H1 (cell line): ENCODE data around the gene KCNMA1. TPM values are rescaled to one million over a fixed set of nuclear protein-coding genes. Genes with fewer than 3 reads are reported as not detected.

Experiments
- CTCF ChIA-PET: fragments of 300-600 bp; sonication (Branson Sonifier 250); formaldehyde crosslinking; loops from one replicate; lab custom pipeline; 2021; ENCODE audit not compliant: partially characterized antibody; lab: Charles Lee
- POLR2A ChIA-PET: fragments of 300-600 bp; sonication (Branson Sonifier 250); formaldehyde crosslinking; loops from one replicate; lab custom pipeline; 2021; ENCODE audit warnings: inconsistent platforms; ENCODE audit not compliant: partially characterized antibody; lab: Charles Lee
- DNase-seq, 2 experiments: peaks; one replicate each; pipeline versions ENCODE4 v3.0.0 to v3.0.0-alpha.2; 2010 to 2022; ENCODE audit warnings: low spot score in 2 of 2, low read depth in 1 of 2, mixed read lengths in 1 of 2
- FAIRE-seq: peaks from 2 replicates; lab custom pipeline; 2011; peaks lifted over from hg19 to GRCh38; lab: Jason Lieb, UNC
- H2AFZ ChIP-seq: 2 replicates; pipeline ENCODE4 v1.8.1; 2012; ENCODE audit warnings: low read length, inconsistent platforms
- H2AK5ac ChIP-seq: 2 replicates; pipeline ENCODE4 v1.6.1; 2013; ENCODE audit warnings: low read depth, low read length
- H2BK120ac ChIP-seq: replicated peaks from 2 replicates; pipeline ENCODE3; 2013; ENCODE audit warnings: low read depth, low read length, inconsistent platforms
- H2BK12ac ChIP-seq: 2 replicates; pipeline ENCODE4 v1.6.1; 2013; ENCODE audit warnings: low read depth, low read length
- H2BK15ac ChIP-seq: 2 replicates; pipeline ENCODE4 v1.6.1; 2013; ENCODE audit warnings: low read length
- H2BK20ac ChIP-seq: 2 replicates; pipeline ENCODE4 v1.6.1; 2013; ENCODE audit warnings: low read length
- H2BK5ac ChIP-seq: 2 replicates; pipeline ENCODE4 v1.6.1; 2013; ENCODE audit warnings: low read depth, low read length
- H3K14ac ChIP-seq: 2 replicates; pipeline ENCODE4 v1.6.1; 2013; ENCODE audit warnings: inconsistent platforms; ENCODE audit not compliant: insufficient read length
- H3K18ac ChIP-seq: 2 replicates; pipeline ENCODE4 v1.6.1; 2013; ENCODE audit warnings: low read length; ENCODE audit errors: extremely low read depth
- H3K23ac ChIP-seq: 2 replicates; pipeline ENCODE4 v1.6.1; 2013; ENCODE audit warnings: inconsistent platforms; ENCODE audit not compliant: insufficient read length
- H3K23me2 ChIP-seq: 2 replicates; pipeline ENCODE4 v1.6.1; 2013; ENCODE audit warnings: low read depth, low read length
- H3K27ac ChIP-seq: 2 replicates; pipeline ENCODE4 v1.6.1; 2011; ENCODE audit warnings: low read depth, low read length, inconsistent platforms
- H3K27me3 ChIP-seq, 4 experiments: replicated peaks in 1 of 4; 1 replicate in 1 of 4; 2 replicates in 3 of 4; pipeline versions ENCODE4 v1.6.1 to v1.8.1; 2011 to 2013; ENCODE audit warnings: low read length in 3 of 4, mild to moderate bottlenecking in 3 of 4, inconsistent platforms in 2 of 4, mixed read lengths in 2 of 4, moderate library complexity in 1 of 4; ENCODE audit not compliant: control insufficient read depth in 3 of 4, insufficient read depth in 3 of 4; ENCODE audit errors: extremely low read depth in 1 of 4
- H3K36me3 ChIP-seq, 4 experiments: 2 replicates each; pipeline versions ENCODE4 v1.6.1 to v1.8.1; 2011 to 2013; ENCODE audit warnings: mild to moderate bottlenecking in 4 of 4, low read length in 3 of 4, moderate library complexity in 2 of 4, control low read depth in 1 of 4, inconsistent platforms in 1 of 4; ENCODE audit not compliant: insufficient read depth in 4 of 4, control insufficient read depth in 2 of 4
- H3K4ac ChIP-seq: replicated peaks from 2 replicates; pipeline ENCODE3; 2013; ENCODE audit warnings: low read length, low read depth, mixed read lengths, inconsistent platforms; ENCODE audit not compliant: insufficient read length
- H3K4me1 ChIP-seq, 4 experiments: replicated peaks in 1 of 4; 1 replicate in 1 of 4; 2 replicates in 3 of 4; pipeline versions ENCODE4 v1.6.1 to v1.8.1; 2011 to 2013; ENCODE audit warnings: low read length in 3 of 4, inconsistent platforms in 2 of 4, mixed read lengths in 1 of 4; ENCODE audit not compliant: insufficient read depth in 4 of 4, control insufficient read depth in 3 of 4
- H3K4me2 ChIP-seq, 2 experiments: 2 replicates each; pipeline versions ENCODE4 v1.6.1 to v1.8.1; 2011 to 2013; ENCODE audit warnings: low read depth in 2 of 2, low read length in 2 of 2, control low read depth in 1 of 2, inconsistent platforms in 1 of 2, mild to moderate bottlenecking in 1 of 2; ENCODE audit not compliant: insufficient read depth in 1 of 2
- H3K4me3 ChIP-seq, 4 experiments: fragments of 200-600, 300-600 bp in 1 of 4; sonication (generic), shearing (Covaris generic), sonication (Bioruptor Twin) in 1 of 4; 2 replicates each; pipeline versions ENCODE4 v1.5.1 to v1.8.1; 2011 to 2016; ENCODE audit warnings: low read length in 4 of 4, low read depth in 3 of 4, control low read depth in 2 of 4, inconsistent platforms in 2 of 4, mild to moderate bottlenecking in 2 of 4, mixed read lengths in 1 of 4, moderate library complexity in 1 of 4; ENCODE audit not compliant: insufficient read depth in 2 of 4; ENCODE audit errors: extremely low read depth in 1 of 4
- H3K56ac ChIP-seq: replicated peaks from 2 replicates; pipeline ENCODE3; 2013; ENCODE audit warnings: low read depth, mild to moderate bottlenecking, mixed read lengths, low read length, inconsistent platforms; ENCODE audit not compliant: insufficient read length
- H3K79me1 ChIP-seq: 2 replicates; pipeline ENCODE4 v1.6.1; 2013; ENCODE audit warnings: low read depth, low read length, control low read depth
- H3K79me2 ChIP-seq, 2 experiments: 2 replicates each; pipeline versions ENCODE4 v1.6.1 to v1.8.1; 2012 to 2013; ENCODE audit warnings: low read length in 2 of 2, mild to moderate bottlenecking in 2 of 2, inconsistent platforms in 1 of 2; ENCODE audit not compliant: insufficient read depth in 2 of 2, control insufficient read depth in 1 of 2
- H3K9ac ChIP-seq, 4 experiments: replicated peaks in 1 of 4; 1 replicate in 1 of 4; 2 replicates in 3 of 4; pipeline versions ENCODE4 v1.6.1 to v1.8.1; 2011 to 2013; ENCODE audit warnings: low read depth in 3 of 4, low read length in 3 of 4, control low read depth in 2 of 4, mild to moderate bottlenecking in 2 of 4, moderate library complexity in 2 of 4, inconsistent platforms in 1 of 4; ENCODE audit errors: extremely low read depth in 1 of 4
- H3K9me3 ChIP-seq, 2 experiments: 2 replicates each; pipeline versions ENCODE4 v1.6.1 to v1.8.1; 2012 to 2013; ENCODE audit warnings: mild to moderate bottlenecking in 2 of 2, moderate library complexity in 2 of 2, control low read depth in 1 of 2, inconsistent platforms in 1 of 2, low read depth in 1 of 2, low read length in 1 of 2, mixed read lengths in 1 of 2; ENCODE audit not compliant: insufficient read depth in 2 of 2
- H4K20me1 ChIP-seq, 2 experiments: replicated peaks in 1 of 2; 2 replicates each; pipeline versions ENCODE3 to v1.8.1; 2011 to 2013; ENCODE audit warnings: inconsistent platforms in 2 of 2, low read length in 2 of 2, mild to moderate bottlenecking in 1 of 2; ENCODE audit not compliant: insufficient read depth in 2 of 2, control insufficient read depth in 1 of 2
- H4K5ac ChIP-seq: 2 replicates; pipeline ENCODE4 v1.6.1; 2013; ENCODE audit warnings: low read length, low read depth, mixed read lengths, inconsistent platforms; ENCODE audit not compliant: insufficient read length
- H4K8ac ChIP-seq: 2 replicates; pipeline ENCODE4 v1.8.0; 2013; ENCODE audit warnings: mild to moderate bottlenecking, moderate library complexity, low read length, inconsistent platforms; ENCODE audit not compliant: insufficient read depth; ENCODE audit errors: extremely low read depth
- H4K91ac ChIP-seq: replicated peaks from 2 replicates; pipeline ENCODE3; 2013; ENCODE audit warnings: low read length, mixed read lengths, inconsistent platforms; ENCODE audit not compliant: insufficient read length
- ASH2L ChIP-seq: fragments of 200-600, 300-600 bp; sonication (generic); IDR thresholded peaks from one replicate; pipeline ENCODE4 v1.7.1; 2017; ENCODE audit warnings: low read length
- BACH1 ChIP-seq: IDR thresholded peaks from 2 replicates; pipeline ENCODE4 v1.6.1; 2012; ENCODE audit warnings: low read length, improper control_type of control experiment
- BRCA1 ChIP-seq: IDR thresholded peaks from 2 replicates; pipeline ENCODE4 v1.6.1; 2012; ENCODE audit warnings: low read depth, low read length, improper control_type of control experiment
- EZH2 ChIP-seq: fragments of 200-600 bp; sonication (generic); IDR thresholded peaks from 2 replicates; pipeline ENCODE4 v1.7.1; 2012; ENCODE audit warnings: low read depth, mild to moderate bottlenecking, moderate library complexity, low read length, inconsistent platforms; ENCODE audit not compliant: severe bottlenecking
- HDAC2 ChIP-seq, 2 experiments: fragments of 300-600 bp in 1 of 2; sonication (generic) in 1 of 2; IDR thresholded peaks; 2 replicates each; pipeline ENCODE4 v1.6.1; 2011 to 2012; ENCODE audit warnings: low read depth in 2 of 2, low read length in 2 of 2, mild to moderate bottlenecking in 2 of 2, moderate library complexity in 2 of 2, borderline replicate concordance in 1 of 2, inconsistent platforms in 1 of 2
- RFX5 ChIP-seq: IDR thresholded peaks from 2 replicates; pipeline ENCODE4 v1.6.1; 2011; ENCODE audit warnings: low read depth, low read length, improper control_type of control experiment, borderline replicate concordance
- SAP30 ChIP-seq: fragments of 300-600 bp; sonication (generic); IDR thresholded peaks from 2 replicates; pipeline ENCODE4 v1.7.1; 2012; ENCODE audit warnings: low read length, moderate library complexity, mild to moderate bottlenecking, inconsistent platforms; ENCODE audit not compliant: insufficient read depth, insufficient replicate concordance
- SP1 ChIP-seq: IDR thresholded peaks from 2 replicates; pipeline ENCODE4 v1.6.1; 2011; ENCODE audit warnings: low read depth, low read length
- SP2 ChIP-seq: IDR thresholded peaks from 2 replicates; pipeline ENCODE4 v1.6.1; 2012; ENCODE audit warnings: mild to moderate bottlenecking, low read length, inconsistent platforms
- SUZ12 ChIP-seq: fragments of 200-600 bp; sonication (generic); IDR thresholded peaks from 2 replicates; pipeline ENCODE4 v1.6.1; 2012; ENCODE audit warnings: mild to moderate bottlenecking, inconsistent platforms, low read length, moderate library complexity, mixed read lengths
- TBP ChIP-seq: IDR thresholded peaks from 2 replicates; pipeline ENCODE4 v1.6.1; 2011; ENCODE audit warnings: low read depth, low read length, improper control_type of control experiment
- TCF12 ChIP-seq: IDR thresholded peaks from 2 replicates; pipeline ENCODE4 v1.6.1; 2011; ENCODE audit warnings: low read depth, mild to moderate bottlenecking, low read length
- YY1 ChIP-seq: IDR thresholded peaks from 2 replicates; pipeline ENCODE4 v1.6.1; 2011; ENCODE audit warnings: low read depth, mild to moderate bottlenecking, low read length
- ZNF274 ChIP-seq: IDR thresholded peaks from 2 replicates; pipeline ENCODE4 v1.7.0; 2012; ENCODE audit warnings: low read length, borderline replicate concordance; ENCODE audit errors: extremely low read depth
- WGBS, 2 experiments: shearing (Covaris generic) in 1 of 2; methylation state at CpG; one replicate each; pipeline versions ENCODE4 v1.1.6 to v1.1.7; 2013 to 2015; ENCODE audit warnings: low lambda C conversion rate in 2 of 2, mixed read lengths in 2 of 2, inconsistent platforms in 1 of 2, low coverage in 1 of 2, missing lambda C conversion rate in 1 of 2; ENCODE audit not compliant: insufficient replicate concordance in 2 of 2, insufficient coverage in 1 of 2, insufficient read length in 1 of 2; ENCODE audit errors: extremely low coverage in 1 of 2, missing lambda C conversion rate in 1 of 2; 5-methylcytosine and 5-hydroxymethylcytosine counted together
- polyA plus RNA-seq, 7 experiments: library from polyadenylated mRNA; depleted of rRNA in 3 of 7; stranded (reverse) in 5 of 7; unstranded in 2 of 7; fragments of >200 nt in 5 of 7; fragments of 200-250 nt in 2 of 7; gene quantifications; 1 replicate in 5 of 7; 2 replicates in 1 of 7; 4 replicates in 1 of 7; pipeline versions ENCODE4 v1.2.1 to v1.2.3, GENCODE V29; 2011 to 2013; ENCODE audit warnings: missing spikeins in 2 of 7, mixed read lengths in 2 of 7
- total RNA-seq: library from RNA; stranded (reverse); fragmentation: NEBNext Ultra II Directional; extraction: Animal tissue kit (Norgen Biotek cat#: 25700); gene quantifications from 2 replicates; pipeline ENCODE4 v1.2.1, GENCODE V29; 2021

KCNMA1 gene
- total and polyA plus RNA-seq, 2 of the 8 experiments (the other 6 are each of a cell fraction or from before 2014, with no cell fraction given), result 10.2 to 11.1 TPM

- Histone ChIP-seq H3K23ac (no peak overlapping the region), H2BK120ac (no peak overlapping the region), H4K91ac (no peak overlapping the region), H4K20me1 (no peaks in the 10 kb centered on the region), H3K9ac (no peak overlapping the region), H3K56ac (no peak overlapping the region), H4K8ac (no peak overlapping the region), H3K4me1 (peaks cover 2 to 14% (median 7%) of the 10 kb centered on the region in 4 experiments; a peak in 6 of 7 replicates), H3K79me1 (peaks cover under 1% of the 10 kb centered on the region; the same call in 1 of the 2 replicates), H4K5ac (no peak overlapping the region), H3K4ac (no peak overlapping the region), H3K9me3 (peaks cover 0 to 1% of the 10 kb centered on the region in 2 experiments; a peak in 1 of 4 replicates), H2BK5ac (no peak overlapping the region), H3K36me3 (no peaks in the 10 kb centered on the region; a peak in 1 of 8 replicates), H3K27me3 (no peaks in the 10 kb centered on the region), H3K27ac (no peak overlapping the region), H3K79me2 (no peaks in the 10 kb centered on the region), H2AK5ac (no peak overlapping the region), H2BK15ac (no peak overlapping the region), H2BK20ac (no peak overlapping the region), H2AFZ (no peak overlapping the region), H3K4me2 (no peak overlapping the region), H3K14ac (no peak overlapping the region), H2BK12ac (no peak overlapping the region), H3K23me2 (no peaks in the 10 kb centered on the region; the same call in 1 of the 2 replicates), H3K18ac (no peak overlapping the region), H3K4me3 (no peak overlapping the region)
- POLR2A ChIA-PET, result interaction anchor here (0.6 kb wide), 1 partner anchor 405 kb away, joined by 3 read pairs; no protein-coding TSS in a partner anchor
- FAIRE-seq, result no peak
- no peak for DNase-seq
- 94% methylated on average over 4 of the region's 4 CpGs; no CpG with 5 or more reads in 1 of the 2 experiments for WGBS, 2 experiments
- CTCF ChIA-PET, result interaction anchor here (0.7 to 1.8 kb wide), 13 partner anchors 8 to 341 kb away, joined by 3 to 8 read pairs (median 4); no protein-coding TSS in a partner anchor
- TF ChIP-seq ASH2L, result no peak
- TF ChIP-seq BRCA1, result no peak
- no peak for TF ChIP-seq ZNF274
- TF ChIP-seq SAP30, result no peak
- TF ChIP-seq TCF12, result no peak
- TF ChIP-seq SUZ12, result no peak
- no peak for TF ChIP-seq SP2
- TF ChIP-seq TBP, result no peak
- TF ChIP-seq BACH1, result no peak
- TF ChIP-seq RFX5, result no peak
- no peak for TF ChIP-seq YY1
- TF ChIP-seq HDAC2 (IDR thresholded peaks at IDR 0.05; ENCODE audit: borderline replicate concordance in 1 of 2, low read depth in 2 of 2, low read length in 2 of 2), result no peak
- TF ChIP-seq SP1, result no peak
- no peak for TF ChIP-seq EZH2
Measured at GRCh38 chr10:77514870-77515269, 122.7 kb downstream of the KCNMA1 start.
